Effector CD4-positive, alpha-beta T cell (primary cell): Measurements from ENCODE around the gene LGALS7.

Experiments
- DNase-seq: peaks from one replicate; pipeline ENCODE4 v3.0.0-alpha.2; 2020

LGALS7 gene

DNA sequence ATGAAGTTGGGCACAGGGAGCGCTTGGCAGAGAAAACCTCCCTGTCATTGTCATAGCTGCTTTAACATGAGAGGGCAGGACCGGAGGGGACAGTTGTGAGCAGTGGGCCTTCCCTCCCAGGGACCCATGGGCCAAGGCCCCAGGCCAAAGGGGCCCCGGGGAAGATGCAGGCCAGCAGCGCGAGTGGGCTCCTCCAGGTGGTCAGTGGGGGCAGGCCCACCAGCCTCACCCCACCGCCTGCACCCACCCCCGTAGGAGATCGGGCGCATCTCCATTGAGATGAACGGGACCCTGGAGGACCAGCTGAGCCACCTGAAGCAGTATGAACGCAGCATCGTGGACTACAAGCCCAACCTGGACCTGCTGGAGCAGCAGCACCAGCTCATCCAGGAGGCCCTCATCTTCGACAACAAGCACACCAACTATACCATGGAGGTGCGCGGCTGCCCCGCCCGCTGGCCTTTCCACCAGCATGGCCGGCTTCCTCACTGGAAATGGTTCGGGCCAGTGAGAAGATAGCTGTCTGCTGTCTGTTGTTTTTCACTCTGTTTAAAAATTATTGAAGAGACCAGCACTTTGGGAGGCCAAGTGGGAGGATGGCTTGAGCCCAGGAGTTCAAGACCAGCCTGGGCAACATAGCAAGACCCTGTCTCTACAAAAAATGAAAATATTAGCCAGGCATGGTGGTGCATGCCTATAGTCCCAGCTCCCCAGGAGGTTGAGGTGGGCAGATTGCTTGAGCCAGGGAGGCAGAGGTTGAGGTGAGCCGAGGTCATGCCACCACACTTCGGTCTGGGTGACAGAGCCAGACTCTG, 47.6 kb downstream of the LGALS7 start:
- DNase-seq = no peak

GRCh38 chr19:38723990-38724854, 49.1 kb downstream of the LGALS7 start:
- DNase-seq = no peak

DNA sequence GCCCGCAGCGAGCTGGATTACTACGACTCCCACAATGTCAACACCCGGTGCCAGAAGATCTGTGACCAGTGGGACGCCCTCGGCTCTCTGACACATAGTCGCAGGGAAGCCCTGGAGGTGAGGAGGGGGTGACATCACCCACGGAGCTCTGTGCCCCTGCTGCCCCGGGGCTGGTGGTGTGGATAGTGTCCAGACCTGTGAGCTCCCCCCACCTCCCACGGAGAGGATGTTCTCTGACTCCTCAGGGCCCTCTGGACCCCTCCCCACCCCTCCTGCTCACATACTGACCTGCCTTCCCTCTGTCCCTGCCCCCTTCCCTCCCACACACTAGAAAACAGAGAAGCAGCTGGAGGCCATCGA, 49.7 kb downstream of the LGALS7 start:
- no peak for DNase-seq

DNA sequence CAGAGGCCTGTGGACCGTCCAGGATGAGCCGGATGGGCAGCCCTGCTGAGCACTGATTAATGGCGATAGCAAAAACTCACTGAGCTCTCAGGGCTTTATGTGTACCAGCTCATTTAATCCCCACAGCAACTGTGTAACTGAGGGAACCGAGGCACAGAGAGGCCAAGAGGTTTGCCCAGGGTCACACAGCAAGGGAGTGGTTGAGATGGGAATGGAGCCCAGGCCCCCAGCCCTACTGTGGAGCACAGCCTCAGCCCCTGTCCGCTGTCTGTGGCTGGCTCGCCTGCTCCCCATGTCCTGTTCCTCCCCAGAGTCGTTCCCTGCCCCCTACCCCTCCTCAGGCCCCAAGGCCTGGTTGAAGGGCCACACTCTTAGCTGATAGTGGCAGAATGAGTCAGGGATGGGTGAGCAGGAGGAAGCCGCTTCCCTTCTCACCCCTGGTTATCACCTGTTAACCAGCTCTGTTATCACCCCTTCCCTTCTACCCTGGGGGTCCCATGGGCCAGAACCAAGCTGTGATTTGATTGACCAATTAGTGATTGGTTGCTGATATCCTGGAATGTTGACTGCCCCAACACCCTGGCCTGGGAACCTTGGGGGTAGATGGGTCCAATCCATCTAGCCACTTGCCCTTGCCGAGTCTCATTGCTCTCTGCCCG, 50.2 kb downstream of the LGALS7 start:
- DNase-seq = no peak

DNA sequence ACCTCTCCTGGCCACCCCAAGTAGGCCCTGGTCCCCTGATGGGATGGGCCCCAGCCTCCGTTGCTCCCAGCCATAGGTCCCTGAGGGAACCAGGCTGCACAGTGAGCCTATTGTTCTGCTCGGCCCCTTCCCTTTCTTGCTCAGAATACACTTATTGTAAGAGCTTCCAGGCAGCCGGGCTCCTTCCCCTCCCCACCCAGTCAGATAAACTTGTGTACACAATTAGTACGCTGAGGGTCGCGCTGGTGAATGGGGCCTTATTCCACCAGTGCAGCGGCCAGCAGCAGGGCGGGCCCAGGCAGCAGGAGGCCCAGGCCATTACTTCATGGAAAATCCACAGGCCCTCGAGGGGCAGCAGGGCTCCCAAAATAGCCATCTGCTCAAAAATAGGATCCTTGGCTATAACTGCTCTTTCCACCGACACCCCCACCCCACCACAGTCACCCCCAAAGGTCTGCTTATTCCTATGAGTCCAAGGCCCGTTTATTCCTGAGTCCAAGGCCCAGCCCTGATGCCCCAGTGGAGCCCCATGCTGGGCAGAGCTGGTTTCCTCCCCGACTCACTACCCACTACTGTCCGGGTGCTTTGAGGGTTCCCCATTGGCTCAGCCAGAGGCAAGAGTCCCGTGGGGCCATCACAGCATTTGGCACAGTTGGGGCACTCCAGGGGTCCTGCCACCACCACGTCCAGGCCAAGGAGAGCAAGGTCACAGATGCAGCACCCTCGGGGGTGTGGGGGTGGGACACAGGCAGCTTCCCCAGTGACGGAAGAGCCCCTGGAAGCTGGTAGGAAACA, 51.1 kb downstream of the LGALS7 start:
- no peak for DNase-seq

DNA sequence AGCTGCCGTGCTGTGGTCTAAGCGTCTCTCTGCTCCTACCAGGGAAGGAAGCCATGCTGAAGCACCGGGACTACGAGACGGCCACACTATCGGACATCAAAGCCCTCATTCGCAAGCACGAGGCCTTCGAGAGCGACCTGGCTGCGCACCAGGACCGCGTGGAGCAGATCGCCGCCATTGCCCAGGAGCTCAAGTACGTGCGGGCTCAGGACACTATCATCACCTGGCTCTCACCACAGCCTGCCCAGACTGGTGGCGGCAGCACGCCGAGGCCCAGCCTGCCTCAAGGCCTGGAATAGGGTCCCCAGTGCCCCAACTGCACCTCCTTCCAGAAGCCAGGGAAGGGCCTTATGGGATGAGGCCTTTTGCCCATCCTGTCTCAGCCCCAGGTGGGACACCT, 51.8 kb downstream of the LGALS7 start:
- no peak for DNase-seq
